Vagina (tissue), 2 donors: Measurements from ENCODE around the gene CDC42. TPM values are rescaled to one million over a fixed set of nuclear protein-coding genes. Genes with fewer than 3 reads are reported as not detected.

ENCODE experiments used
- DNase-seq, 2 donors: peaks; one replicate each; pipeline ENCODE4 v3.0.0-alpha.2; 2017; ENCODE audit errors: extremely low spot score in 2 of 2
- H3K27ac ChIP-seq: fragments of 200-600 bp; sonication (generic); one replicate; pipeline ENCODE4 v1.5.1; 2019
- H3K27me3 ChIP-seq: fragments of 200-600 bp; sonication (generic); one replicate; pipeline ENCODE4 v1.5.1; 2019
- H3K36me3 ChIP-seq, 2 donors: fragments of 200-600 bp; sonication (generic); one replicate each; pipeline ENCODE4 v1.5.1; 2017 to 2019
- H3K4me1 ChIP-seq: fragments of 200-600 bp; sonication (generic); one replicate; pipeline ENCODE4 v1.5.1; 2019
- H3K4me3 ChIP-seq, 2 donors: fragments of 200-600 bp; sonication (generic); 1 replicate in 1 of 2; 2 replicates in 1 of 2; pipeline ENCODE4 v1.5.1; 2016 to 2019
- H3K9me3 ChIP-seq: fragments of 200-600 bp; sonication (generic); one replicate; pipeline ENCODE4 v1.5.1; 2019
- CTCF ChIP-seq, 3 experiments: fragments of 450-650 bp in 2 of 3; fragments of 200-600 bp in 1 of 3; sonication (generic) in 1 of 3; IDR thresholded peaks; one replicate each; pipeline ENCODE4 v1.5.1; 2017 to 2019; ENCODE audit warnings: antibody characterized with exemption in 3 of 3, mild to moderate bottlenecking in 2 of 3, moderate library complexity in 2 of 3
- POLR2A ChIP-seq, 2 donors: fragments of 450-650 bp; IDR thresholded peaks; one replicate each; pipeline ENCODE4 v1.6.1; 2017; ENCODE audit warnings: antibody characterized with exemption in 2 of 2, mild to moderate bottlenecking in 2 of 2, moderate library complexity in 2 of 2
- POLR2AphosphoS5 ChIP-seq, 2 donors: sonication (generic); formaldehyde crosslinking; IDR thresholded peaks; one replicate each; pipeline ENCODE4 v1.9.0; 2017; ENCODE audit warnings: antibody characterized with exemption in 2 of 2, mild to moderate bottlenecking in 2 of 2, low read depth in 1 of 2; ENCODE audit not compliant: insufficient read depth in 1 of 2
- intact Hi-C: fragments of 100-400 bp; cut with DNase I; formaldehyde crosslinking; loops from one replicate; pipeline ENCODE4 v1.15.1; 2023
- total RNA-seq: library from RNA; depleted of rRNA; stranded (reverse); fragments of >200 nt; gene quantifications from one replicate; pipeline ENCODE4 v1.2.3, GENCODE V29; 2016

The CDC42 gene
- total RNA-seq, 1 donor from 2014 or later, result 141 TPM

GRCh38 chr1:22075718-22076117 lies 23.2 kb downstream of the CDC42 start:
- Histone ChIP-seq H3K36me3 (peaks cover 5 to 28% of the 10 kb centered on the region in 2 donors), H3K9me3 (no peaks in the 10 kb centered on the region), H3K27me3 (no peaks in the 10 kb centered on the region), H3K27ac (no peak overlapping the region), H3K4me3 (no peak overlapping the region), H3K4me1 (peaks cover 80% of the 10 kb centered on the region)
- DNase-seq, result no peak
- intact Hi-C loops, result no loop called here
- no peak for TF ChIP-seq POLR2A (IDR thresholded peaks at IDR 0.05)

GRCh38 chr1:22076346-22076745 lies 23.8 kb downstream of the CDC42 start:
- intact Hi-C loops, result no loop called here
- Histone ChIP-seq H3K36me3 (peaks cover 5 to 31% of the 10 kb centered on the region in 2 donors), H3K9me3 (no peaks in the 10 kb centered on the region), H3K4me1 (peaks cover 84% of the 10 kb centered on the region), H3K27ac (no peak overlapping the region), H3K27me3 (no peaks in the 10 kb centered on the region), H3K4me3 (no peak overlapping the region)
- DNase-seq, result no peak
- no peak for TF ChIP-seq POLR2A (IDR thresholded peaks at IDR 0.05)
- TF ChIP-seq POLR2AphosphoS5 (IDR thresholded peaks at IDR 0.05; ENCODE audit: insufficient read depth in 1 of 2, low read depth in 1 of 2), result no peak
- TF ChIP-seq CTCF (IDR thresholded peaks at IDR 0.05), result no peak

GRCh38 chr1:22077728-22078127 lies 25.2 kb downstream of the CDC42 start:
- Histone ChIP-seq H3K4me3 (no peak overlapping the region), H3K27ac (no peak overlapping the region), H3K27me3 (no peaks in the 10 kb centered on the region), H3K36me3 (peaks cover 5 to 38% of the 10 kb centered on the region in 2 donors), H3K4me1 (peaks cover 77% of the 10 kb centered on the region), H3K9me3 (no peaks in the 10 kb centered on the region)
- DNase-seq, result no peak
- intact Hi-C loops, result no loop called here
- TF ChIP-seq CTCF (IDR thresholded peaks at IDR 0.05) (no peak), POLR2A (IDR thresholded peaks at IDR 0.05) (no peak), POLR2AphosphoS5 (IDR thresholded peaks at IDR 0.05; ENCODE audit: insufficient read depth in 1 of 2, low read depth in 1 of 2) (no peak)

GRCh38 chr1:22078133-22078532 lies 25.6 kb downstream of the CDC42 start:
- intact Hi-C loops, result no loop called here

GRCh38 chr1:22080191-22080590 lies 27.7 kb downstream of the CDC42 start:
- intact Hi-C loops, result no loop called here
- peaks cover 5 to 38% of the 10 kb centered on the region in 2 donors for H3K36me3 ChIP-seq
- H3K27ac ChIP-seq, result no peak overlapping the region
- peaks cover 64% of the 10 kb centered on the region for H3K4me1 ChIP-seq
- TF ChIP-seq POLR2A (IDR thresholded peaks at IDR 0.05), result no peak
- TF ChIP-seq CTCF (IDR thresholded peaks at IDR 0.05), result no peak
- TF ChIP-seq POLR2AphosphoS5 (IDR thresholded peaks at IDR 0.05; ENCODE audit: insufficient read depth in 1 of 2, low read depth in 1 of 2), result no peak
- DNase-seq, result no peak
- H3K27me3 ChIP-seq, result no peaks in the 10 kb centered on the region
- no peaks in the 10 kb centered on the region for H3K9me3 ChIP-seq
- H3K4me3 ChIP-seq, result no peak overlapping the region

More at GRCh38 chr1:22078133-22078532, 25.6 kb downstream of the CDC42 start:
- H3K4me3 ChIP-seq, result no peak overlapping the region
- no peak for TF ChIP-seq CTCF (IDR thresholded peaks at IDR 0.05)
- no peak for TF ChIP-seq POLR2A (IDR thresholded peaks at IDR 0.05)
- no peak for TF ChIP-seq POLR2AphosphoS5 (IDR thresholded peaks at IDR 0.05; ENCODE audit: insufficient read depth in 1 of 2, low read depth in 1 of 2)
- peaks cover 5 to 38% of the 10 kb centered on the region in 2 donors for H3K36me3 ChIP-seq
- H3K27ac ChIP-seq, result no peak overlapping the region
- no peak for DNase-seq
- peaks cover 75% of the 10 kb centered on the region for H3K4me1 ChIP-seq
- no peaks in the 10 kb centered on the region for H3K27me3 ChIP-seq
- H3K9me3 ChIP-seq, result no peaks in the 10 kb centered on the region
